NCI-H774 (cell line): Measurements from ENCODE around the gene INHBB.
"Not testable (repeated sequence)": the region's sequence is repeated elsewhere in the genome, so short reads cannot be mapped to it uniquely, and the experiment has no call there.

Source experiments
- DNase-seq: peaks from one replicate; lab custom pipeline; 2025; lab: John Stamatoyannopoulos, UW

The INHBB gene

GRCh38 chr2:120316071-120316470, 29.9 kb upstream of the INHBB start:
- DNase-seq, result no peak

GRCh38 chr2:120316528-120317179, 29.3 kb upstream of the INHBB start:
- DNase-seq, result no peak

- DNase-seq, result no peak
Measured at GRCh38 chr2:120317180-120317533, 28.8 kb upstream of the INHBB start.

- DNase-seq, result no peak
Measured at GRCh38 chr2:120317916-120318315, 28.0 kb upstream of the INHBB start.

- DNase-seq, result no peak
Measured at GRCh38 chr2:120318626-120319025, 27.3 kb upstream of the INHBB start.

GRCh38 chr2:120319123-120319522, 26.8 kb upstream of the INHBB start:
- DNase-seq, result no peak

GRCh38 chr2:120319686-120320317, 26.1 kb upstream of the INHBB start:
- no peak for DNase-seq

- no peak for DNase-seq
Measured at GRCh38 chr2:120320318-120320851, 25.6 kb upstream of the INHBB start.

- not testable (repeated sequence) for DNase-seq
Measured at GRCh38 chr2:120320887-120321556, 24.9 kb upstream of the INHBB start.

- no peak for DNase-seq
Measured at GRCh38 chr2:120321721-120322284, 24.1 kb upstream of the INHBB start.

GRCh38 chr2:120322329-120322728, 23.6 kb upstream of the INHBB start:
- DNase-seq, result no peak

- DNase-seq, result no peak
Measured at GRCh38 chr2:120323214-120323613, 22.7 kb upstream of the INHBB start.

GRCh38 chr2:120323807-120324399, 22.0 kb upstream of the INHBB start:
- DNase-seq, result no peak

- DNase-seq, result no peak
Measured at GRCh38 chr2:120324933-120325332, 21.0 kb upstream of the INHBB start.

- no peak for DNase-seq
Measured at GRCh38 chr2:120326066-120326465, 19.9 kb upstream of the INHBB start.

- no peak for DNase-seq
Measured at GRCh38 chr2:120330946-120331822, 14.8 kb upstream of the INHBB start.

GRCh38 chr2:120331903-120332302, 14.0 kb upstream of the INHBB start:
- DNase-seq, result no peak

- no peak for DNase-seq
Measured at GRCh38 chr2:120332384-120332783, 13.6 kb upstream of the INHBB start.

GRCh38 chr2:120334068-120334467, 11.9 kb upstream of the INHBB start:
- DNase-seq, result no peak

GRCh38 chr2:120336749-120337148, 9.2 kb upstream of the INHBB start:
- no peak for DNase-seq

- DNase-seq, result peak; percentile 8
Measured at GRCh38 chr2:120338015-120338414, 7.9 kb upstream of the INHBB start.
